ACHN (cell line): ENCODE data around the gene C9orf50.

Experiments
- DNase-seq: peaks from one replicate; pipeline ENCODE4 v3.0.0-alpha.2; 2015
- in situ Hi-C: cut with HindIII; loops from 2 replicates; pipeline ENCODE4 v1.10.0; 2017; ENCODE audit warnings: low sequenced_read_pairs, low pct_ligation_motif_present, low pct_unique_long_range_greater_than_20kb

Gene C9orf50

GRCh38 chr9:129649726-129650679, 29.1 kb upstream of the C9orf50 start:
- in situ Hi-C loops = no loop called here
- DNase-seq = no peak

GRCh38 chr9:129648764-129649115, 27.8 kb upstream of the C9orf50 start:
- in situ Hi-C loops = no loop called here
- no peak for DNase-seq

GRCh38 chr9:129648092-129648763, 27.3 kb upstream of the C9orf50 start:
- DNase-seq = no peak
- in situ Hi-C loops = no loop called here

- no peak for DNase-seq
- in situ Hi-C loops = no loop called here
Measured at GRCh38 chr9:129647635-129648034, 26.7 kb upstream of the C9orf50 start.

GRCh38 chr9:129646654-129647053, 25.8 kb upstream of the C9orf50 start:
- in situ Hi-C loops = no loop called here

GRCh38 chr9:129646252-129646651, 25.4 kb upstream of the C9orf50 start:
- in situ Hi-C loops = no loop called here

More at GRCh38 chr9:129646654-129647053, 25.8 kb upstream of the C9orf50 start:
- DNase-seq = no peak

GRCh38 chr9:129644902-129645301, 24.0 kb upstream of the C9orf50 start:
- in situ Hi-C loops = no loop called here

More at GRCh38 chr9:129646252-129646651, 25.4 kb upstream of the C9orf50 start:
- DNase-seq = no peak

GRCh38 chr9:129644365-129644764, 23.5 kb upstream of the C9orf50 start:
- in situ Hi-C loops = no loop called here
- no peak for DNase-seq

More at GRCh38 chr9:129644902-129645301, 24.0 kb upstream of the C9orf50 start:
- no peak for DNase-seq

- no peak for DNase-seq
- in situ Hi-C loops = no loop called here
Measured at GRCh38 chr9:129643706-129644105, 22.8 kb upstream of the C9orf50 start.

GRCh38 chr9:129641750-129642585, 21.1 kb upstream of the C9orf50 start, which contains the start of gene ASB6:
Gene ASB6 (minus strand): TSS chr9:129642151. CDS start chr9:129641999, 152 bp downstream.
- peak; percentile 91 for DNase-seq
- in situ Hi-C loops = no loop called here

GRCh38 chr9:129640871-129641749, 20.2 kb upstream of the C9orf50 start:
- in situ Hi-C loops = no loop called here
- no peak for DNase-seq

GRCh38 chr9:129640086-129640870, 19.4 kb upstream of the C9orf50 start:
- in situ Hi-C loops = no loop called here
- DNase-seq = no peak

- in situ Hi-C loops = no loop called here
- no peak for DNase-seq
Measured at GRCh38 chr9:129639756-129640085, 18.8 kb upstream of the C9orf50 start.

GRCh38 chr9:129639034-129639630, 18.2 kb upstream of the C9orf50 start:
- no peak for DNase-seq
- in situ Hi-C loops = no loop called here

GRCh38 chr9:129637673-129638439, 17.0 kb upstream of the C9orf50 start:
- no peak for DNase-seq
- in situ Hi-C loops = no loop called here

GRCh38 chr9:129637102-129637501, 16.2 kb upstream of the C9orf50 start:
- in situ Hi-C loops = no loop called here
- no peak for DNase-seq
